ENCODE results near the gene CHAC1.

- no peak for TF ChIP-seq CTCF (conservative IDR thresholded peaks at IDR 0.05 in 1 of 2, IDR thresholded peaks at IDR 0.05 in 1 of 2; ENCODE audit: low read depth in 1 of 2, low read length in 2 of 2)
- no peak for TF ChIP-seq EZH2 (IDR thresholded peaks at IDR 0.05; ENCODE audit: low read length, missing control alignments)
These were observed 15.2 kb downstream of the CHAC1 start for GRCh38 chr15:40968290-40969085.

Data from fibroblast of lung (primary cell).